Measurements from ENCODE around the gene EFNA5. TPM values are rescaled to one million over a fixed set of nuclear protein-coding genes. Genes with fewer than 3 reads are reported as not detected.

EFNA5 gene
- total and polyA plus RNA-seq, 10 of the 15 experiments (the other 5 are each of a cell fraction or from before 2014, with no cell fraction given): 0.19 to 12.6 (median 3.9) TPM

GRCh38 chr5:107484281-107484680 is 186.5 kb downstream of the EFNA5 start (continued):
- TF ChIP-seq SMAD1 (IDR thresholded peaks at IDR 0.05; ENCODE audit: low read depth, partially characterized antibody): no peak
- no peak for TF ChIP-seq CHD2 (IDR thresholded peaks at IDR 0.05; ENCODE audit: borderline replicate concordance, low read depth, low read length)
- no peak for TF ChIP-seq ZNF687 (IDR thresholded peaks at IDR 0.05)

GRCh38 chr5:107483231-107484024 is 187.3 kb downstream of the EFNA5 start:
- H3K4me3 ChIP-seq: no peak overlapping the region
- ChIA-PET SMC1A (ENCODE audit: uncharacterized antibody, unreplicated experiment) (interaction anchor here (0.6 to 1.5 kb wide), 6 partner anchors 11 to 49 kb away, joined by 3 to 4 read pairs (median 3); no protein-coding TSS in a partner anchor), POLR2A (interaction anchor here (1.4 kb wide), 1 partner anchor 24 kb away, joined by 3 read pairs; no protein-coding TSS in a partner anchor), CTCF (interaction anchor here (1.8 kb wide), 1 partner anchor 95 kb away, joined by 5 read pairs; no protein-coding TSS in a partner anchor), RAD21 (ENCODE audit: unreplicated experiment) (interaction anchor here (1.4 to 1.8 kb wide), 2 partner anchors 8 to 28 kb away, joined by 4 to 5 read pairs; no protein-coding TSS in a partner anchor)
- FAIRE-seq (no peak), ATAC-seq (peak; percentile 39), DNase-seq (ENCODE audit: low read depth, low spot score) (no peak)
- no peak overlapping the region for H3K27ac ChIP-seq (ENCODE audit: control insufficient read depth, insufficient read depth)
- in situ Hi-C loops (cut with MboI) (no loop called here), intact Hi-C loops (cut with micrococcal nuclease; ENCODE audit: unreplicated experiment) (no loop called here)
- H3K9me3 ChIP-seq (replicated peaks; ENCODE audit: control insufficient read depth, insufficient read depth, low read length): peaks cover 2% of the 10 kb centered on the region; the same call in 1 of the 3 replicates
- BruUV-seq (replicated peaks): no TSS peak
- H3K4me1 ChIP-seq (ENCODE audit: control insufficient read depth, insufficient read depth, low read length): peaks cover 24% of the 10 kb centered on the region
- H3K79me2 ChIP-seq (ENCODE audit: control insufficient read depth, insufficient read depth, low read length): peaks cover 5% of the 10 kb centered on the region
- TF ChIP-seq JUNB (IDR thresholded peaks at IDR 0.05): peak; percentile 50
- TF ChIP-seq, protein P1, sequence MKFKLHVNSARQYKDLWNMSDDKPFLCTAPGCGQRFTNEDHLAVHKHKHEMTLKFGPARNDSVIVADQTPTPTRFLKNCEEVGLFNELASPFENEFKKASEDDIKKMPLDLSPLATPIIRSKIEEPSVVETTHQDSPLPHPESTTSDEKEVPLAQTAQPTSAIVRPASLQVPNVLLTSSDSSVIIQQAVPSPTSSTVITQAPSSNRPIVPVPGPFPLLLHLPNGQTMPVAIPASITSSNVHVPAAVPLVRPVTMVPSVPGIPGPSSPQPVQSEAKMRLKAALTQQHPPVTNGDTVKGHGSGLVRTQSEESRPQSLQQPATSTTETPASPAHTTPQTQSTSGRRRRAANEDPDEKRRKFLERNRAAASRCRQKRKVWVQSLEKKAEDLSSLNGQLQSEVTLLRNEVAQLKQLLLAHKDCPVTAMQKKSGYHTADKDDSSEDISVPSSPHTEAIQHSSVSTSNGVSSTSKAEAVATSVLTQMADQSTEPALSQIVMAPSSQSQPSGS (IDR thresholded peaks at IDR 0.05; ENCODE audit: low read length): no peak
- TF ChIP-seq, protein P2, sequence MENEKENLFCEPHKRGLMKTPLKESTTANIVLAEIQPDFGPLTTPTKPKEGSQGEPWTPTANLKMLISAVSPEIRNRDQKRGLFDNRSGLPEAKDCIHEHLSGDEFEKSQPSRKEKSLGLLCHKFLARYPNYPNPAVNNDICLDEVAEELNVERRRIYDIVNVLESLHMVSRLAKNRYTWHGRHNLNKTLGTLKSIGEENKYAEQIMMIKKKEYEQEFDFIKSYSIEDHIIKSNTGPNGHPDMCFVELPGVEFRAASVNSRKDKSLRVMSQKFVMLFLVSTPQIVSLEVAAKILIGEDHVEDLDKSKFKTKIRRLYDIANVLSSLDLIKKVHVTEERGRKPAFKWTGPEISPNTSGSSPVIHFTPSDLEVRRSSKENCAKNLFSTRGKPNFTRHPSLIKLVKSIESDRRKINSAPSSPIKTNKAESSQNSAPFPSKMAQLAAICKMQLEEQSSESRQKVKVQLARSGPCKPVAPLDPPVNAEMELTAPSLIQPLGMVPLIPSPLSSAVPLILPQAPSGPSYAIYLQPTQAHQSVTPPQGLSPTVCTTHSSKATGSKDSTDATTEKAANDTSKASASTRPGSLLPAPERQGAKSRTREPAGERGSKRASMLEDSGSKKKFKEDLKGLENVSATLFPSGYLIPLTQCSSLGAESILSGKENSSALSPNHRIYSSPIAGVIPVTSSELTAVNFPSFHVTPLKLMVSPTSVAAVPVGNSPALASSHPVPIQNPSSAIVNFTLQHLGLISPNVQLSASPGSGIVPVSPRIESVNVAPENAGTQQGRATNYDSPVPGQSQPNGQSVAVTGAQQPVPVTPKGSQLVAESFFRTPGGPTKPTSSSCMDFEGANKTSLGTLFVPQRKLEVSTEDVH (IDR thresholded peaks at IDR 0.05; ENCODE audit: low read depth, partially characterized antibody): no peak
- no peaks in the 10 kb centered on the region for H4K20me1 ChIP-seq (ENCODE audit: control insufficient read depth, insufficient read depth)
- 70% methylated on average over 5 of the region's 5 CpGs for WGBS (ENCODE audit: insufficient coverage, insufficient replicate concordance, low lambda C conversion rate, missing lambda C conversion rate)
- H3K9ac ChIP-seq (ENCODE audit: control insufficient read depth, insufficient read depth, low read length): no peak overlapping the region
- H3K36me3 ChIP-seq (ENCODE audit: control insufficient read depth in 2 of 2, insufficient read depth in 2 of 2, low read length in 1 of 2): no peaks in the 10 kb centered on the region
- no peaks in the 10 kb centered on the region for H3K27me3 ChIP-seq (replicated peaks in 1 of 2; ENCODE audit: control insufficient read depth in 2 of 2, insufficient read depth in 2 of 2, low read length in 1 of 2)
- H3K4me2 ChIP-seq (ENCODE audit: control insufficient read depth, insufficient read depth): 0 out of 2 replicates have a peak overlapping the region, but pooled peaks have one; percentile 13
- H2AFZ ChIP-seq (ENCODE audit: control insufficient read depth, low read depth, low read length): no peak overlapping the region
